ENCODE measurements around the gene LRRC59. TPM values are rescaled to one million over a fixed set of nuclear protein-coding genes. Genes with fewer than 3 reads are reported as not detected.

LRRC59 gene
- total RNA-seq, 1 experiment from 2014 or later, result 106 TPM

- Histone ChIP-seq H3K23me2 (ENCODE audit: insufficient read length, low read depth, low read length, poor library complexity, severe bottlenecking) (no peaks in the 10 kb centered on the region), H3K18ac (ENCODE audit: insufficient read length, low read depth, low read length) (no peak overlapping the region), H4K20me1 (ENCODE audit: control insufficient read depth, insufficient read depth, insufficient read length) (no peaks in the 10 kb centered on the region), H3T11ph (ENCODE audit: low read length) (no peak overlapping the region), H3K56ac (ENCODE audit: insufficient read length, low read depth, low read length) (no peak overlapping the region), H2BK120ac (ENCODE audit: low read depth, low read length, poor library complexity, severe bottlenecking) (no peak overlapping the region), H2BK20ac (ENCODE audit: low read depth, low read length, poor library complexity, severe bottlenecking) (no peak overlapping the region), H2BK5ac (ENCODE audit: insufficient read length, low read length) (no peak overlapping the region), H3K9ac (ENCODE audit: extremely low read depth, insufficient read length, low read length) (no peak overlapping the region), H3K14ac (ENCODE audit: insufficient read depth, low read length) (no peak overlapping the region), H4K91ac (ENCODE audit: insufficient read length, low read depth, low read length) (no peak overlapping the region), H2BK12ac (ENCODE audit: insufficient read length, low read depth, low read length) (no peak overlapping the region), H3K23ac (ENCODE audit: insufficient read length, low read depth, low read length) (no peak overlapping the region), H3K4me1 (ENCODE audit: insufficient read depth, low read length) (peaks cover 2% of the 10 kb centered on the region; the same call in 1 of the 2 replicates), H3K27ac (ENCODE audit: insufficient read length, low read depth, low read length) (no peak overlapping the region), H2AK5ac (ENCODE audit: insufficient read length, low read length) (no peak overlapping the region), H3K4me2 (ENCODE audit: insufficient read depth, insufficient read length, low read length) (no peak overlapping the region), H3K79me1 (ENCODE audit: insufficient read depth, low read depth, low read length, poor library complexity, severe bottlenecking) (no peaks in the 10 kb centered on the region), H2AFZ (ENCODE audit: low read length) (no peak overlapping the region), H3K27me3 (ENCODE audit: insufficient read depth, low read length) (no peaks in the 10 kb centered on the region), H3K79me2 (ENCODE audit: insufficient read depth, low read length) (no peaks in the 10 kb centered on the region), H3K9me3 (ENCODE audit: control insufficient read depth, low read depth, low read length) (no peaks in the 10 kb centered on the region), H4K5ac (ENCODE audit: insufficient read length, low read depth, low read length) (no peak overlapping the region), H4K8ac (replicated peaks; ENCODE audit: insufficient read length, low read depth, low read length) (no peak overlapping the region), H2BK15ac (ENCODE audit: low read depth, low read length) (no peak overlapping the region; the same call in 1 of the 2 replicates), H3K4ac (ENCODE audit: low read depth, low read length) (no peak overlapping the region)
- WGBS (ENCODE audit: extremely low coverage, insufficient read length, low lambda C conversion rate), result no CpG with 5 or more reads among the region's 11 CpGs
- no peak for DNase-seq
- Mint-ChIP-seq H3K27me3 (ENCODE audit: low read depth) (no peaks in the 10 kb centered on the region), H3K4me3 (no peak overlapping the region), H3K4me1 (peaks cover 35 to 37% of the 10 kb centered on the region in 2 experiments), H3K36me3 (ENCODE audit: insufficient read depth in 1 of 3, low read depth in 3 of 3) (peaks cover 11 to 40% (median 32%) of the 10 kb centered on the region in 3 experiments; a peak in 6 of 7 replicates), H3K9me3 (no peaks in the 10 kb centered on the region), H3K27ac (no peak overlapping the region; a peak in 1 of 7 replicates)
- TF ChIP-seq CTCF (conservative IDR thresholded peaks at IDR 0.05), result no peak
Observed at GRCh38 chr17:50360486-50361115, 36.7 kb downstream of the LRRC59 start.
